GM18867 (cell line): ENCODE results near the gene SNRPD3.

Source experiments
- ATAC-seq: cut with Tn5 transposase; IDR thresholded peaks from one replicate; pipeline ENCODE4 v1.9.1; 2021; ENCODE audit warnings: mild to moderate bottlenecking, moderate library complexity; ENCODE audit not compliant: unreplicated experiment

SNRPD3 gene

DNA sequence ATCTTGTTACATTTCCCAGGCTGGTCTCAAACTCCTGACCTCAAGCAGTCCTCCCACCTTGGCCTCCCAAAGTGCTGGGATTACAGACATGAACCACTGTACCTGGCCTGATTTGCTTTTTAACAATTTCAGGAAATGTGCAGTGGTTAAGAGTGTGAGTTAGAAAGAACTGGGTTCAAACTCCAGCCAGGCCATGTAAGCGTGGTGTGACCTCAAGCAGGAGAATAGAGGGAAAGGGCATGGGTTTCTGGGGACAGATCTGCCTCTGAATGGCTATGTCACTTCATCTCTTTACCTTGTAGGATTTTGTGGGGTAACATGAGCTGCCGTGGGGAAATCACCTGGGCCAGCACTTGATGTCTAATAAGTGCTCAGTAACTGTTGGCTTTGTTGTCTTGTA is 9.3 kb downstream of the SNRPD3 start:
- ATAC-seq, result no peak

- no peak for ATAC-seq
Observed at GRCh38 chr22:24566899-24567511, 11.2 kb downstream of the SNRPD3 start.

DNA sequence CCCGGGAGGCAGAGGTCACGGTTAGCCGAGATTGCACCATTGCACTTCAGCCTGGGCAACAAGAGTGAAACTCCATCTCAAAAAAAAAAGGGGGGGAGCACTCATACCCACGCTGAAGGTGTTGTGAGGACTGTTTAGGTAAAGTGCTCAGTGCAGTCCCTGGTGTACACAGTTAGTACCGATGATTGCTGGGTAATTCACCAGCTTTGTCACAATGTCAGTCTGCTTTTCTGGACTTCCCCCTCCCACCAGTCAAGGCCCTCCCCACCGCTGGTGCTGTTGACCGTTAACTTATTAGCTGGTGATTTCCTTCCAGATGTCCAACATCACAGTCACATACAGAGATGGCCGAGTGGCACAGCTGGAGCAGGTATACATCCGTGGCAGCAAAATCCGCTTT is 11.9 kb downstream of the SNRPD3 start:
- no peak for ATAC-seq

- ATAC-seq, result no peak
Observed at GRCh38 chr22:24571266-24571665, 15.5 kb downstream of the SNRPD3 start.

DNA sequence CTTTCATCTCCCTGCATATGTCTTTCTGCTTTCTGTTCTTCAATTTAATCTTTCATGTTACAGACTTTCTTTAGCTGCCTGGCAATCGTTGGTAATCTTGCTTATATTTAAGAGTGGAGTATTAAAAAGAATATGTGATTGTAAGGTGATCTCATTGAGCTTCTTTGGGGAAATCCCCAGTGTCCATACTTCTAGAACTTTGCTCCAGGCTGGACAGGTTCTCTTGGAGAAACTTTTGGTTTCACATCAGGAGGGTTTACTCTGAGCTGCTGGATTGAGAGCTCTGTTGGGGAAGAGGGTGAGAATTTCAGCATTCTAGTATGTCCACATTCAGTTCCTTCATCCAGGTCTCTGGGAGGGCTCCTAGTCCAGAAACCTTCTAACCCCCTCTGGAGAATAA is 21.0 kb downstream of the SNRPD3 start:
- ATAC-seq, result no peak

DNA sequence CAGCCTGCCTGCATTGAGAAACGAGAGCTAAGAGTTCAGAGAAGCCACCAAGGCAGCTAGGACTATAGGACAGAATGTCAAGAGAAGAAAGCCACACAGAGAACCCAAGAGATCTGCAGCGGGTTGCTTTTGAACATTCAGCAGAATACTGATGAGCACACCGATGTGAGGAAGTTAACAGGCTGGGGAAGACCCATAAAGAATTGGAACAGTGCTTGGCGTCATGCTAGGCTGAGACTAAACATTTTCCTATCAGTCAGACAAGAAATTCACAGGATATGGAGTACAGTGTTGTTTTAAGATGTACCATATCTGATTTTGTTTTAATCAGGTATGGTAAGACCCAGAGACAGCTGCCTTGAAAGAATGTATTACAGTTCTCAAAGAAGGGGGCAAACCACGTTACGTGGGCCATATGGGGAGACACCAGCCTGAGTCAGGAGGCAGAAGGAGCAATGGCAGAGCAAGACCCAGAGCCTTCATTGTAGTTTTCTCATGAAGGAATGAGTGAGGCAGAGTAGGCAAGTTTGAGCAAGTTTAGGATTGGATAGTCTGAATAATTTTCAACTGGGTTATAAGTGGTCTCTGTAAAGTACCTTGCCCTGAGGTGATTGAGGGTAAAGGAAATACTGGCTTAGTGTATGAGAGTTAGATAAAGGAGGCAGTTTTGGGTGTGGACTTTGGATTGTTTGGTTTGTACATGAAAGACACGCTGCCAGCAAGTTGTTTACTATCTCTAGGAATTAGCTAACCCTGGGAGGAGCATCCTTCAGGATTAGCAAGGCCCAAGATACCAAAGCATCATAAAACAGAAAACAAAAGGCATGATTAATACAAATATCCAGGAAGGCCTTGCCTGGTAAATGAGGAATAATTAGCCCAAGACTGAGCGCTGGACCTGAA is 22.8 kb downstream of the SNRPD3 start:
- ATAC-seq, result no peak

DNA sequence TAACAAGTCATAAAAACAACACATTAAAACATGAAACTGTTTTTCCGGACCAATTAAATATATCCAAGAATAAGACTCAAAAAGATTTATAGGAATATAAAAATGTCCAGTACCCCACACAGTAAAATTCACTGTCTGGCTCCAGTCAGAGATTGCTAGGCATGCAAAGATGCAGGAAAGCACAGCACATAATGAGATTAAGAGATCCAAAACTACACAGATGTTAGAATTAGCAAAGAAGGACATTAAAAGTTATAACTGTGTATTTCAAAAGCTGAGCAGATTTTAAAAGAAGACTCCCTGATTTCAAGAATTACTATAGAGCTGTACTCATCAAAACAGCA is 23.4 kb downstream of the SNRPD3 start:
- ATAC-seq, result no peak

- ATAC-seq, result no peak
Observed at GRCh38 chr22:24580276-24580675, 24.5 kb downstream of the SNRPD3 start.

DNA sequence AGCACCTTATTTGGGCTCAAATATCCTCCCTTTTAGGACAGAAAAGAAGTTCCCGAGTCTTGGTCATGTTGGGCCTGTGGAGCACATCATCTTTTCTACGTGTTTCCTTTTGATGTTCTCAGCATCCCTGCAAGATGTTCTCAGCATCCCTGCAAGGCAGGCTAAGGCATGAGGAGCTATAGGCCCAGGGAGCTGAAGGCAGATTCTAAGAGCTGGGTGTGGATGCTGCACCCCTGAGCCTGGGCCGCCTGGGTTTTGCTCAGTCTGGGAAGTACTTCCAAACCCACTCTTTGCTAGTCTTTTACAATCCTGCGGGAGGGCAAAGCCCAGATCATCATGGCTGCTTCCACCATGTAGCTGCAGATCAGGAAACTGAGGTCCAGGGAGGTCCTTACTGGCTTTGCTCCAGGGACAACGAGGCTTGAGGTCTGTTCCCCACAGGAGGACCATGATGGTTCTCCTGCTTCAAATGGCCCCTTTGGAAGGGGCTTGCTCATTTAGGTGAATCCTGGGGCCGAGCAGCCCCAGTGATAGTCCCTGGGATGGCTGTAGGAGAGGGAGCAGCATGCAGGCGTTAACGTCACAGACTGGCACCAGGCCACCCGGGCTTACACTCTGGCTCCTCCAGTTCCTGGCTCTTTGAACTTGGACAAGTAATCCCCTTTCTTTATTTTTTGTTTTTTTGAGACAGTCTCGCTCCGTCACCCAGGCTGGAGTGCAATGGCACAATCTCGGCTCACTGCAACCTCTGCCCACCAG is 26.4 kb downstream of the SNRPD3 start:
- no peak for ATAC-seq

DNA sequence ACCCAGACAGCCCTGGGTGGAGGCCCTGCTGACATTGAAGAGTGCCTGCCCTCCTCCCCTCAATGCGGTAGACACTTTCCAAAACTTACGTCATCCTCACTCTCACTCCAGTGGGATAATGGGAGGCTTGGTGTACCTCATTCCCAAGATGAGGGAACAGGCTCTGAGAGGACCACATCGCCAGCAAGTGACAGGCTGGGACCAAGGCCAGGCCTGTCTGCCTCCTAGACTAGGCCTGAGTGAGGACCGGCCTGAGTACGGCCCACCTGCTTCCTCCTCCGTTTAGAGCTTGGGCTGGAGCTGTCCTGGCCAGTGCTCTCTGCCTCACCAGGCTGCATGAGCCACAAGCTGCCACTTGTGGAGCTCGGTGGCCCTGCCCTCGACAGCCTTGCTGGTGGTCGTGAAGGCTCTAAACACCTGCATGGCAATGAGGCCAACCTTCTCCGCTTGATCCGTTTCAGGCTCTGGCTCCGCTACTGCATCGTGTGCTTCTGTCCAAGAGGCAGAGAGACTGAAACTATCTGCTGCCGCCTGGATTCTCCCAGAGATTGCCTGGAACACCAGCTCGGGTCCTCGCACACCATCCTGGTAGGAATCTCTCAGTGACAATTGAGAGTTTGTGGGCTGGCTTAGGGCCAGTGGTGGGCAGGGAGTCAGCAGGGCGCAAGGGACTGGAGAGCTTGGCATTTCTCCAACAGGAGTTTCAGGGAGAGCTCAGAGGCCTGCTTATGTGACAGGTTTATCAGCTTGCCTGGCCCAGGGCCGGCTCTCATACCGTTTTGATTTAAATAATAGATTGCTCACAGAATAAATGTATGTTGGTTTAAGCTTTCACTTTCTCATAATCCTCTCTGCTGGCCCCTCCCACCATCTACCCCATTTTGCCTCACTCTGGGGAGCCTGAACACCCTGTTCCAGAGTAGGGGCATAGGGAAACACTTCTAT is 27.7 kb downstream of the SNRPD3 start:
- no peak for ATAC-seq

GRCh38 chr22:24584166-24584790 is 28.5 kb downstream of the SNRPD3 start:
- ATAC-seq, result no peak

DNA sequence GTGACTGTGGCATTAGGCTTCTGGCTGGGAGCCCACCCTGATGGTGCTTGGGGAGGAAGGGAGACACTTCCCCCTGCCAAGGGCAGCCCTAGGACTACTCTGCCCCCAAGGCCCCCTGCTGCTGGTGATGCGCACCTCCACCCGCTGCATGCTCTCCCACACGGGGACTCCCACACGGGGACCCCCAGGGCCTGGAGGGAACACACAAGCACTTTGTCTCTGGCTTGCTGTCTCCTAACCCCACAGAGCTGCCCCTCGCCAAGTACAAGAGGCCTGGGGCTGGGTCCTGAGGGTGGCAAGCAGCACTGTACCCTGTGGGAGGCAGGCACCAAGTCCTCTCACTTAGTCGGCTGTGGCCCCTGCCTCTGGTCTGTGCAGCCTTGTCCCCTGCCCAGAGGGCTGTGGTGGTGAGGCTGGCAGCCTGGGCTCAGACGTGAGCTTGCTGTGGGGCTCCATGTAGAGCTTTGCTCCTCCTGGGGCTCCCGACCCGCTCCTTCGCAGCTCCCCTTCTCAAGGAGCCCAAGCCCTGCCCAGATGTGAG is 29.1 kb downstream of the SNRPD3 start:
- no peak for ATAC-seq

DNA sequence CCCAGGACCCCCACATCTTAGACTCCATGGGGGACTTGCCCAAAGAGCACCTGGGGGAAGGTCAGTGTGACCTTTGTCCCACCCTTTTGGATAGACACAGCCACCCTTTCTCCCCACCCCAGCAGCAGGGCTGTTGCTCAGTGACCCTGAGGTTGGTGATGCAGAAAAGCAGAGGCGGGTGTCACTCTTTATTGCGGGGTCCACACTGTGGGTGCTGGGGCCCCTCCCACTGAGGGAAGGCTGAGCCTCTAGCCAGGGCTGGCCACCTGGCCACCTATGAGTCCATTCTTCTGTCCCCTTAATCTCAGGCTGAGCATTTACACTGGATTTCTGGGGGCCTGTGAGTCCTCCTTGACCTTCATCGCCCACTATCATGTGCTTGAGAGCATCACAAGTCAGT is 29.7 kb downstream of the SNRPD3 start:
- no peak for ATAC-seq

DNA sequence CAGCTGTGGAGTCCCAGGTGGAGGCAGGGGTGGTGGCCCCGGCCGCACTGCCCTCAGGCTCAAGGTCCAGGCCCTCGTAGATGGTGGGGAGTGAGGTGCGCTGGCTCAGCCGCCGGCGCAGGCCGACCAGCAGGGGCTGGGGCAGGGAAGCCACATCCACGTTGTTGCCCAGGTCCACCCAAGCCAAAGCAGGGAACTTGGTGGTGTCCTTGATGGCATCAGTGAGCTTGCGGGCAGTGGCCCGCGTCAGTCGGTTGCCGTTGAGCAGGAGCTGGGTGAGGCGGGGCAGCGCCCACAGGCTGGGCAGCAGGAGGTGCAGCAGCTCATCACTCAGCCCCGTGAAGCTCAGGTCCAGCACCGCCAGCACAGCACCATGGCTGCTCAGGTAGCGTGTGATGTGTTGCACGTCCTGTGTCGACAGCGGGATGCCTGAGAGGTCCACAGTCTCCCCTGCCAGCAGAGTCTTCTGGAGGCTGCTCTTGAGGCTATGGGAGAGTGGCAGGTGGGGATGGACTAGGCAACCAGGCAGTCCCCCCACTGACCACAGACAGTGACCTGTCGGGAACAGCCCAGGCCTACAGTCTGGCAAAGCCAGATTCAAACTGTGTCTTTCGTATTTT is 30.2 kb downstream of the SNRPD3 start:
- ATAC-seq, result no peak

DNA sequence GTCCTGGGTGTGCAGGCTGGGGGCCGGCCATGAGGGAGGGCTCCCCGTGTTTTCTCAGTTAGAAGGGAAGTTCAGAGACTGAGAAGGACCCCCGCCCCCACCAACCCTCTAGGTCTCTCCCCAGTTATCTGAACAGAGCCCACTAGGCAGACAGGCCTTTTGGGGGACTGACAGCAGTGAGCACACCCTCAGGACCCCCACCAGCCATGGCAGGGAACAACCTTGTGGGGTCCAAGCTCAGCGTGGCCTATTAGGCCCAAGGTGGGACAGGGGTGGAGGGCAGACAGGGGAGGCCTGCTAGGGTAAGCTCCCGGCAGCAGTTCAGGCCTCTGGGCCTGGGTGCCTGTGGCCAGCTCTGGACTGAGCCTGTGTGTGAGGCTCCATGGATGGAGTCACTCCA is 31.5 kb downstream of the SNRPD3 start:
- ATAC-seq, result no peak

- ATAC-seq, result no peak
Observed at GRCh38 chr22:24587948-24588347, 32.1 kb downstream of the SNRPD3 start.

GRCh38 chr22:24588381-24588756 is 32.6 kb downstream of the SNRPD3 start:
- ATAC-seq, result no peak

- no peak for ATAC-seq
Observed at GRCh38 chr22:24588757-24589481, 33.1 kb downstream of the SNRPD3 start.

- no peak for ATAC-seq
Observed at GRCh38 chr22:24589518-24590030, 33.8 kb downstream of the SNRPD3 start.
